ENCODE measurements around the gene SPATA31C2.

Gene SPATA31C2

DNA sequence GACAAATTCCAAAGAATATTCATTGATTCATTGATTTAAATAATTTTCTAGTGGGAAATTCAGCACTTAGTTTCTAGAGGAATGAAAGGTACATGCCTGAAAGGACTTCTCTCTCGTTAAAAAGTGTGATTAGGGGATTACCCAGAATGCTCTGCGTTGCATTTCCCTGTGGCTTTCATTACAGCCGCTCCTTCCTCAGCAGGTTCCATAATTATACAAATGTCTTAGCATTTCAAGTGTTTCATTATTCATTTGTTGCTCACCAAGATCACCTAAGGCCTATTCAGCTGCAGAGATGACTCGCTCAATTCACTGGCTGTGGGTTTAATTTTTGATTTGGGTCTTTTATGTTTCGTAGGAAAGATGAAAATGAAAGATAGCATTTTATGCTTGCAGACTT is 52.8 kb downstream of the SPATA31C2 start:
- Histone ChIP-seq H3K36me3 (ENCODE audit: control insufficient read depth, insufficient read depth, low read length) (no peaks in the 10 kb centered on the region), H3K27me3 (replicated peaks; ENCODE audit: control insufficient read depth, insufficient read depth, low read length) (no peaks in the 10 kb centered on the region), H3K4me3 (replicated peaks; ENCODE audit: low read depth, low read length) (no peak overlapping the region)
- TF ChIP-seq, protein P1, sequence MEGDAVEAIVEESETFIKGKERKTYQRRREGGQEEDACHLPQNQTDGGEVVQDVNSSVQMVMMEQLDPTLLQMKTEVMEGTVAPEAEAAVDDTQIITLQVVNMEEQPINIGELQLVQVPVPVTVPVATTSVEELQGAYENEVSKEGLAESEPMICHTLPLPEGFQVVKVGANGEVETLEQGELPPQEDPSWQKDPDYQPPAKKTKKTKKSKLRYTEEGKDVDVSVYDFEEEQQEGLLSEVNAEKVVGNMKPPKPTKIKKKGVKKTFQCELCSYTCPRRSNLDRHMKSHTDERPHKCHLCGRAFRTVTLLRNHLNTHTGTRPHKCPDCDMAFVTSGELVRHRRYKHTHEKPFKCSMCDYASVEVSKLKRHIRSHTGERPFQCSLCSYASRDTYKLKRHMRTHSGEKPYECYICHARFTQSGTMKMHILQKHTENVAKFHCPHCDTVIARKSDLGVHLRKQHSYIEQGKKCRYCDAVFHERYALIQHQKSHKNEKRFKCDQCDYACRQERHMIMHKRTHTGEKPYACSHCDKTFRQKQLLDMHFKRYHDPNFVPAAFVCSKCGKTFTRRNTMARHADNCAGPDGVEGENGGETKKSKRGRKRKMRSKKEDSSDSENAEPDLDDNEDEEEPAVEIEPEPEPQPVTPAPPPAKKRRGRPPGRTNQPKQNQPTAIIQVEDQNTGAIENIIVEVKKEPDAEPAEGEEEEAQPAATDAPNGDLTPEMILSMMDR (IDR thresholded peaks at IDR 0.05; ENCODE audit: insufficient read depth, low read length, poor library complexity, severe bottlenecking) = no peak
- no peak for DNase-seq (ENCODE audit: extremely low read depth, insufficient read length)

DNA sequence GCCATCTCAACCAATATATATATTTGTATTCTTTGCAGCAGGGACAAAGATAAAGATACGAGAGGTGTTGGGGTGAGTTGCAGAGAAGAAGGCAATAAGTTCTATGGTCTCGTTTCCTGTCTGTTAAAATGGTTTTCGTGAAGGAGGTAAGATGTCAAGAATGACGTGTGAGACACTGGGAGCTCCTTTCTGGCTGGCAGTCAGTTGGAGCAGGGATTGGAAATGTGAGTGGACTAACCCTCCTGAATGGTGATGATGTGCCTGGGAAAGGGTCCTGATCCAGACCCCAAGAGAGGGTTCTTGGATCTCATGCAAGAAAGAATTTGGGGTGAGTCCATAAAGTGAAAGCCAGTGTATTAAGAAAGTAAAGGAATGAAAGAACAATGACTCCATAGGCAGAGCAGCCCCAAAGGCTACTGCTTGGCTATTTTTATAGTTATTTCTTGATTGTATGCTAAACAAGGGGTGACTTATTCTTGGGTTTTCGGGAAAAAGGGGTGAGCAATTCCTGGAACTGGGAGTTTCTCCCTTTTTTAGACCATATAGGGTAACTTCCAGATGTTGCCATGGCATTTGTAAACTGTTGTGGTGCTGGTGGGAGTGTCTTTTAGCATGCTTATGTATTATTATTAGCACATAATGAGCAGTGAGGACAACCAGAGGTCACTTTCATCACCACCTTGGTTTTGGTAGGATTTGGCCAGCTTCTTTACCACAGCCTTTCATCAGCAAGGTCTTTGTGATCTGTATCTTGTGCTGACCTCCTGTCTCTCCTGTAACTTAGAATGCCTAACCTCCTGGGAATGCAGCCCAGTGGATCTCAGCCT is 53.7 kb downstream of the SPATA31C2 start:
- DNase-seq (ENCODE audit: extremely low read depth, insufficient read length) = no peak
- Histone ChIP-seq H3K27me3 (replicated peaks; ENCODE audit: control insufficient read depth, insufficient read depth, low read length) (no peaks in the 10 kb centered on the region), H3K36me3 (ENCODE audit: control insufficient read depth, insufficient read depth, low read length) (no peaks in the 10 kb centered on the region), H3K4me3 (replicated peaks; ENCODE audit: low read depth, low read length) (no peak overlapping the region)
- TF ChIP-seq, protein P1 (IDR thresholded peaks at IDR 0.05; ENCODE audit: insufficient read depth, low read length, poor library complexity, severe bottlenecking) = no peak

Data from GM06990 (cell line).